Stimulated activated naive CD4-positive, alpha-beta T cell (primary cell): ENCODE measurements around the gene ERC1.
"Not testable (repeated sequence)": the region's sequence is repeated elsewhere in the genome, so short reads cannot be mapped to it uniquely, and the experiment has no call there.

Experiments used
- DNase-seq, 6 experiments: peaks; one replicate each; lab custom pipeline; 2025; lab: John Stamatoyannopoulos, UW

Gene ERC1

GRCh38 chr12:1324099-1324498, 333.1 kb downstream of the ERC1 start:
- DNase-seq: no peak

DNA sequence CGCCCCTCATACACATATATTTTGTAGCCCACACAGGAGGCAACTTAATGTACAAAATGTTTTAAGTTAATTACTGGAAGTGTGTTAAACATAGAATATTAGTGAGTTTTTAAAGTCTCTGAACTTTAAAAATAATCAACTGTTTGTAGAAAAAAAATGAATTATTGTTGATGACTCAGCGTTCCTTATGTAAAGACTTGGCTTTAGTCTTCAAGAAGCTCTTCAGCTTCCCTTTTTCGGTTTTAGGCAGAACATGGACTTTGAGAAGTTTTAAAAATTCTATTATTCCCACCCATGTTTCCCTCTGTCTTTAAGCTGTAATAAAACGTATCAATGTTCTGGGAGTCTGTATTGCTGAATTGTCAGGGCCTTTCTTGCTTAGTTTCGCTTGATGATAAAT, 333.9 kb downstream of the ERC1 start:
- no peak for DNase-seq

DNA sequence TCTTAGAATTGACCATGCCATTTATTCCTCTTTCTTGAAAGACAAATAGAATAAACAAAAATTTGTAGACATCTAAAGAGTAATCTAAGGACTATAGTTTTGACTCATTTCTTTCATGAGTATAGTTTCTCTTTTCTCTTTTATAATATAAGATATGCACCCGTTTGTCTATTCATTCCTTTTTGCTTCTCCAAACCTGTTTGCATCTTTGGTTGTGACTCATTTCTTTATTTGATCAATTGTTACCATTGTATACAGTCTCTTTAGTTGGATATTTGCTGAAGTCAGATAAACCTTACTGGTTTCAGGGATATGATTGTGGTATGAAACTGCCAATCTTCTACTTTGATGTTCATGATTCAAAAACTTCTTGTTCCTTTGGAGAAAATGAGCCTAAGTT, 334.6 kb downstream of the ERC1 start:
- DNase-seq: no peak

DNA sequence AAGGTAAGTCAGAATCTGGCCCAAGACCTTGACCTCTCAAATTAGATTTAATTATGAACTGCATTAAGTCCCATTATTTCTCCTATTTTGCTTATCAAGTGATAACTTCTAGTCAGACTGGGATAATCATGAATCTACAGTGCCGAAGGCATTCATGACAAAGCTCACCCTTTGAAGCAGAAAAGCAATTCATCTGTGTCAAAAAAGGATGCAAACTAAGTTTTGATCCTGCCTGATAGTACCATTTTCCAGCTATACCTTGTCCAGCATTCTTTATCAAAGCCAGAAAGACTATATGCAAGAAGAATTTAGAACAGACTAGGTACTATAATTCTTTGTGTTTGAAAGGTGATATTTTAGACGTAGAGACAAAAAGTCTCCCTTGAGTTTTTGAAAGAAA, 335.2 kb downstream of the ERC1 start:
- no peak for DNase-seq

- DNase-seq: no peak
These were observed 337.4 kb downstream of the ERC1 start for GRCh38 chr12:1328391-1328790.

DNA sequence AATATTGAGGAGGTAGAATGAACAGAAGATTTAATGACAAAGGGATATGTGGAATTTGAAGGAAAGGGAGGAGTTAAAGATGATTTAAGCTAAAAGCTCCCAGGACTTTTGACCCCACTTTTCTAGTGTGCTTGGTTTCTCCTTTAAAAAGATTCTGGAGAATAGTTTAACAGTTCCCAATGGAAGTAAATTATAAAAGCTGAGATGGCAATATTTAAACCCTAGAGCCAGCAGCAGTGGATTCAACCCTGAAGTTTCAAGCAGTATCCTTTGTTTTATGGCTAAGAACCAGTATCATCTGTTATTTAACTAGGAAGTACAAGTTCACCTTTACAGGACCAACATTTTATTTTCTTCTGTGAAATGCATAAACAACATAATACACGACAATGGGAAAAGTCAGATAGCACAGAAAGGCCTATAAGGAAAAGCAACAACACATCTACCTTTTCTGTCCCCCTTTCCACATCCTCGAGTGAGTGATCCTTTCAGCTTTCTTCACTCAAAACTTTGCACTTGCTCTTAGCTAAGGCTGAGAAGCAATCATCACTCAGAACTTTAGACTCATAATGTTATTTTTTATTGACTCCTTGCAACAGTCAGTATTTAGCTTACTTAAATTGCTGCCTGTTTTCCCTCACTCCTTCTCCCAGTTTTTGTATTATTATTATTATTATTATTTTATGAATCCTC, 338.9 kb downstream of the ERC1 start:
- no peak for DNase-seq

DNA sequence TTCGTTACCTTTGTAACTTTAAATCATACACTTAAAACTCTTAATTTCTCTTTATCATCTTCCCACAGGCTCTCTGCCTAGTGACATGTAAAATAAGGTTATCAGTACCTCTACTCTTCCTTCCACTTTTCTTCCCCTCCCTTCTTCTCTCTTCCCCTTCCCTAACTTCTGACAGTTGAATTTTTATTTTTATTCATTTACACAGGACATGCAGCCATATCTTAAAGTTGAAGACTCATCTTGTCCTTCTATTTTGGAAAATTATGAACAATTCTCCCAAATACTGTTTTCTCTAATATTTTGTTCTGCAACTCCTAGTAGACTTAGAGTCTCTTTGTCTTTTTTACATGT, 339.4 kb downstream of the ERC1 start:
- no peak for DNase-seq

DNA sequence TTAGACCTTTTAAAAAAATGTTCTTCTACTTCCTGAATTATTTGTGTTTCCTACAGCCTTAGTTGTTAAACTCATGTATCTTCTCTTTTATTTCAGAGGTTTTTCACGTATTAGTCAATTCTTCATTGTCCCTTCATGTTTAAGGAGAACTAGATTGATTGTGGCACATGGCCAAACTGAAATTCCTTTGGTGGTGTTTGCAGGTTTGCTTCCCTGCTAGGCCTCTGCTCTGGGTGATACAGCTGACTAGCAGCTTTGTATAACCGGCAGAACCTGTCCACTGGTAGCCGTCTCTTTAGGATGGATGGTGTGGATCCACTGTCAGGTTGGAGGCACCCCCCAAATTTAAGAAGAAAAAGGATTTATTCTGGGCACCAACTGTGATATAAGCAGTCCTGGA, 341.3 kb downstream of the ERC1 start:
- no peak for DNase-seq

- DNase-seq: no peak
These were observed 347.6 kb downstream of the ERC1 start for GRCh38 chr12:1338483-1339177.

GRCh38 chr12:1339178-1339541, 348.1 kb downstream of the ERC1 start:
- DNase-seq: not testable (repeated sequence)

- DNase-seq: no peak
These were observed 348.7 kb downstream of the ERC1 start for GRCh38 chr12:1339618-1340319.

DNA sequence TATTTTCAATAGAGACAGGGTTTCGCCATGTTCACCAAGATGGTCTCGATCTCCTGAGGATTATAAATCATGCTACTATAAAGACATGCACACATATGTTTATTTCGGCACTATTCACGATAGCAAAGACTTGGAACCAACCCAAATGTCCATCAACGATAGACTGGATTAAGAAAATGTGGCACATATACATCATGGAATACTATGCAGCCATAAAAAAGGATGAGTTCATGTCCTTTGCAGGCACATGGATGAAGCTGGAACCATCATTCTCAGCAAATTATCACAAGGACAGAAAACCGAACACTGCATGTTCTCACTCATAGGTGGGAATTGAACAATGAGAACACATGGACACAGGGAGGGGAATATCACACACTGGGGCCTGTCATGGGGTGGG, 350.2 kb downstream of the ERC1 start:
- not testable (repeated sequence) for DNase-seq

GRCh38 chr12:1343422-1343821, 352.4 kb downstream of the ERC1 start:
- no peak for DNase-seq

DNA sequence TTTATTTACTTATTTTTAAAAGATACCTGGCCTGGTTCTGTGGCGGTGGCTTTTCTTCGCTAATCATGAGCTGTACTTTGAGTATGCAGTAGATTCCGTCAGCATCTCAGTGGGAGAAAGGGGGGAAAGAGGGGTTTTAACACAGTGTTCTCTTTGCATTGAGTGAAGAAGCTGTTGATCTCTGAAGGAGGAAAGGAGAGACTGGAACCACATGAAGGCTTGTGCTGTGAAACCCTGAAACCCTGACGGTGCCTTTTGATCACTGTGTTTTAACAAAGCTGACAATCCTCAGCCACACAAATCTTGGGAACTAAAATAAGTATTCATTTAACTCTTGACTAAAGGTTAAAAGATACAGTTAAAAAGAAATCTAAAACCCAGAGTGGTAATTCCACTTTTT, 353.2 kb downstream of the ERC1 start:
- DNase-seq: no peak

GRCh38 chr12:1346126-1346525, 355.1 kb downstream of the ERC1 start:
- no peak for DNase-seq

DNA sequence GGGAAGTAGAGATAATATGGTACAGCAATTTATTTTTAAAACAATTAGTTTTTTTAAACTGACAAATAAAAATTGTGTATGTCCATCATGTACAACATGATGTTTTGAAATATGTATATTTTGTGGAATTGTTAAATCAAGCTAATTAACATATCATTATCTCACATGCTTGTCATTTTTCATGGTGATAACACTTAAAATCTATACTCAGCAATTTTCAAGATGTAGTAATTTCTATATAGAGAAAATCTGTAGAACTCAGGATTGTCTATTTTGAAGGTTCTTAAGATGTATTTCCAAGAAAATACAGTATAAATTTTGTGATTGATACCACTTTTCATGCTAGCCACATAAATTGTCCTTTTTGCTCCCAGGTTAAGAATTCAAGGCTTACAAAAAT, 356.3 kb downstream of the ERC1 start:
- no peak for DNase-seq

DNA sequence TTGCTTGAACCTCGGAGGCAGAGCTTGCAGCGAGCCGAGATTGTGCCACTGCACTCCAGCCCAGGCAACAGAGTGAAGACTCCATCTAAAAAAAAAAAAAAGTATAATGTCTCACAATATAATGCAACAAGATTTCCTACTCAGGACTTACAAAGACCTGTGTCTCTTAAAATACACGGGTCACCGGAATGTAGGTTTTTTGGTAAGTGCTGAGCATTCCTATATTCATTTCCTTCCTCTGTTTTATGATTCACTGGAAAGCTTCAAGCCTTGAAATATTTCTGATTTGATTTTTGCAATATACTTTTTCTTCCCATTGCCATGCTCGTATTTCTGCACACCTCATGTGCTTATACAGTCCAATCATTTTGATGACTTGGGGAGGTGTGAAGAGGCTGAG, 357.6 kb downstream of the ERC1 start:
- no peak for DNase-seq

DNA sequence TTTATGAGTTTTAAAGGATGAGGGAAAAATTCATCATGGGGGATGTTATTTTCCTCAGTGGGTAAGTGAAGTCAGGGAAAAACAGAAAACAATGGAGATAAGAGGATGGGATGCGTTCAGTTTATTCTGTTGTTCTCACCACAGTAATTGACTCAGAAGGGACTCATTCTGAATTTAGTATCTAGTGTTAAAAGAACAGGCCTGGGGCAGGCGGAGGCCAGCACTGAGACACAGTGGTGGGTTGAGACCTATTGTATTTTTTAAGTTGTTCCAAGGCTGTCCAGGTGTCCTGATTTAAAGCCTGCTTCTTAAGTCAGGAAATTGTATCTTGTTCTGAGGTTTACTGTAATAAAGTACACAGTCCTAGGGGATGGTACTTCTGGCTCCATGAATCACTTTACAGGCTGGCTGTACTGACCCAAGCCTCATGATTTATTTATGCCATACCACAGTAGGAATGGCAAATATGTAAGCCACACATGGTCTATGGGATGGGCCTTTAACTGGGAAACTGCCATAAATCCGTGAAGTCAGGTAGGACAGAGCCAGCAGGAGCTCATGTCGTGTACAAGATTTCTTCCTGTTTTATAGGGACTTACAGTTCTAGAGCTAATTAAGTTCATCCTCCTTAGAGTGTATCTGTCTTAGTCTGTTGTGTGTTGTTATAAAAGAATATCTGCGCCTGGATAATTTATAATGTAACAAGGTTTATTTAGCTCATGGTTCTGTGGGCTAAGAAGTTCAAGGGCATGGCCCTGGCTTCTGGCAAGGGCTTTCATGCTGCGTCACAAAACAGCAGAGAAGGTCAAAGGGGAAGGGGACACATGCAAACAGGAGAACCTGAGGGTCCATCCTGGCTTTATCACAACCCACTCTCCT, 359.3 kb downstream of the ERC1 start:
- DNase-seq: no peak

GRCh38 chr12:1350934-1351240, 359.9 kb downstream of the ERC1 start:
- no peak for DNase-seq

- DNase-seq: no peak
These were observed 360.9 kb downstream of the ERC1 start for GRCh38 chr12:1351926-1352325.

GRCh38 chr12:1353451-1353850, 362.4 kb downstream of the ERC1 start:
- DNase-seq: no peak

- DNase-seq: no peak
These were observed 364.4 kb downstream of the ERC1 start for GRCh38 chr12:1355396-1355795.

DNA sequence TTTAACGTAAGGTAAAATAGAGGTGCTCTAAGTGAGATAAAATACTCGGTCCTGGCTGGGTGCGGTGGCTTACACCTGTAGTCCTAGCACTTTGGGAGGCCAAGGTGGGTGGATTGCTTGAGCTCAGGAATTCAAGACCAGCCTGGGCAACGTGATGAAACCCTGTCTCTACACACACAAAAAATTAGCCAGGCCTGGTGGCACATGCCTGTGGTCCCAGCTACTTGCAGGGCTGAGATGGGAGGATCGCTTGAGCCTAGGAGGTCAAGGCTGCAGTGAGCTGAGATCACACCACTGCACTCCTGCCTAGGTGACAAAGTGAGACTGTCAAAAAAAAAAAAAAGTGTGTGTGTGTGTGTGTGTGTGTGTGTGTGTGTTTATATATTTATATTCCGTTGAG, 364.8 kb downstream of the ERC1 start:
- not testable (repeated sequence) for DNase-seq
